ENCODE measurements around the gene C1orf226. TPM values are rescaled to one million over a fixed set of nuclear protein-coding genes. Genes with fewer than 3 reads are reported as not detected.

The C1orf226 gene
- total RNA-seq, 1 donor from 2014 or later, result 7.1 TPM

DNA sequence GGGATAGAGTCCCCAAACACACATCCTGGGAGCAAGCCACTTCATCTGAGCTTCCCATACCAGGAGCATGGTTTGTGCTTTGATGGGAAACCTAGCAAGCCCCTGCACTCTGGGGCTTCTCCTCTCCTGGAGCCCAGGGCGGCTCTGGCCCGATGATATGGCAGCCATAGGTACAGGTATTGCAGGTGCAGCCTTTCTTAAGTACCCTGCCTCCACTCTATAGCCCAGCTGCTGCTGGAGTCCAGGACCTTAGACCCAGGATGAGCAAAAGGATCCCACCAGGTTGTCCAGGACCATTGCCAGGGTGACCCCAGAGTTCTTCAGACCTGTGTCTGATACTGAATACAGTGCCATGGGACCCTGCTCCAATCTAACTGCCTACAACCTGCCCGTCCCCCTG lies 4.2 kb downstream of the C1orf226 start:
- peaks cover 6% of the 10 kb centered on the region for H3K4me1 ChIP-seq
- H3K4me3 ChIP-seq, result no peak overlapping the region
- H3K9me3 ChIP-seq, result no peaks in the 10 kb centered on the region
- DNase-seq (no peak), ATAC-seq (no peak)
- TF ChIP-seq, protein P1, sequence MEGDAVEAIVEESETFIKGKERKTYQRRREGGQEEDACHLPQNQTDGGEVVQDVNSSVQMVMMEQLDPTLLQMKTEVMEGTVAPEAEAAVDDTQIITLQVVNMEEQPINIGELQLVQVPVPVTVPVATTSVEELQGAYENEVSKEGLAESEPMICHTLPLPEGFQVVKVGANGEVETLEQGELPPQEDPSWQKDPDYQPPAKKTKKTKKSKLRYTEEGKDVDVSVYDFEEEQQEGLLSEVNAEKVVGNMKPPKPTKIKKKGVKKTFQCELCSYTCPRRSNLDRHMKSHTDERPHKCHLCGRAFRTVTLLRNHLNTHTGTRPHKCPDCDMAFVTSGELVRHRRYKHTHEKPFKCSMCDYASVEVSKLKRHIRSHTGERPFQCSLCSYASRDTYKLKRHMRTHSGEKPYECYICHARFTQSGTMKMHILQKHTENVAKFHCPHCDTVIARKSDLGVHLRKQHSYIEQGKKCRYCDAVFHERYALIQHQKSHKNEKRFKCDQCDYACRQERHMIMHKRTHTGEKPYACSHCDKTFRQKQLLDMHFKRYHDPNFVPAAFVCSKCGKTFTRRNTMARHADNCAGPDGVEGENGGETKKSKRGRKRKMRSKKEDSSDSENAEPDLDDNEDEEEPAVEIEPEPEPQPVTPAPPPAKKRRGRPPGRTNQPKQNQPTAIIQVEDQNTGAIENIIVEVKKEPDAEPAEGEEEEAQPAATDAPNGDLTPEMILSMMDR (IDR thresholded peaks at IDR 0.05), result no peak
- intact Hi-C loops (cut with DNase I), result loop anchor here (10.0 kb wide), 1 partner anchor 331 kb away; no protein-coding TSS in a partner anchor
- H3K27ac ChIP-seq, result no peak overlapping the region
- no peaks in the 10 kb centered on the region for H3K27me3 ChIP-seq
- H3K36me3 ChIP-seq, result no peaks in the 10 kb centered on the region

DNA sequence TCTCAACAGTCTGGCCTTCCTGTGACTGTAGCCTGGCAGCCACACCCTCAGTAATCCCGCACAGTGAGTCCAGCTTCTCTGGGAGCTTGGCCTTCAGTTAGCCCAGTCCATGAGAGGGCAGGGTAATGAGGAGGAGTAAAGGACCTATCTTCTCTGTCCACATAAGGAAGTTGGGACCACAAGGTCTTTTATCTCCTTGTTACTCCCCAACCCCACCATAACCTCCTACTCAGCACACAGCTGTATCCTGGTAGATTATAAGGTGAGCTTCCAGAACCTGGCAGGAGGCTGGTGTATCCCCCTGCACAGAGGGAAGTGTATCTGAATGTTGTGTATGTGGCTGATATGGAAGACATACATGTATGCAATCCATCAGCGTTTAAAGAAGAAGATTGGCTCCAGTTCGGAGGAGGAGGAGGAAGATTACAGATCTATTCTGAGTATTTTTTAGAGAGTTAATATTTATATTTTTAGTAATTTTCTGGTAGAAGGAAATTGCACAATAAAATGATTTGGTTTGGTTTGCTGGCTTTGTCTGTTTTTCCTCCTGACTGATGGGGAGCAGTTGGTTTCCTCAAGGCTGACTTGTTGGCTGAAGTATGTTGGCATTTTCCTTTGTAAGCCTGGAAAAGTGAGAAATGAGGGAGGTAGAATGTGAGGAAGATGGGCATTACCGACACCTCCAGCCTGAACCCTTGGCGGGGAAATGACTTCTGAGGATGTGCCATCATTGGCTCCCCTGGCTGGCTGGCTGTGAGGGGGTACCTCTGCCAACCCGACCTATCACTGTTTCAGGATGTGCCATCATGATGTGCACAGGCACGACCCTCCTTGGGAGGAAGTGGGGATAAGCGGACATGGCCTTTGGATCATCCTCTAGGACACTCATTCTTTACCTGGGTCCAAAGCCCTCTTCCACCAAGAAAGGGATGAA lies 5.0 kb downstream of the C1orf226 start:
- ATAC-seq, result no peak

DNA sequence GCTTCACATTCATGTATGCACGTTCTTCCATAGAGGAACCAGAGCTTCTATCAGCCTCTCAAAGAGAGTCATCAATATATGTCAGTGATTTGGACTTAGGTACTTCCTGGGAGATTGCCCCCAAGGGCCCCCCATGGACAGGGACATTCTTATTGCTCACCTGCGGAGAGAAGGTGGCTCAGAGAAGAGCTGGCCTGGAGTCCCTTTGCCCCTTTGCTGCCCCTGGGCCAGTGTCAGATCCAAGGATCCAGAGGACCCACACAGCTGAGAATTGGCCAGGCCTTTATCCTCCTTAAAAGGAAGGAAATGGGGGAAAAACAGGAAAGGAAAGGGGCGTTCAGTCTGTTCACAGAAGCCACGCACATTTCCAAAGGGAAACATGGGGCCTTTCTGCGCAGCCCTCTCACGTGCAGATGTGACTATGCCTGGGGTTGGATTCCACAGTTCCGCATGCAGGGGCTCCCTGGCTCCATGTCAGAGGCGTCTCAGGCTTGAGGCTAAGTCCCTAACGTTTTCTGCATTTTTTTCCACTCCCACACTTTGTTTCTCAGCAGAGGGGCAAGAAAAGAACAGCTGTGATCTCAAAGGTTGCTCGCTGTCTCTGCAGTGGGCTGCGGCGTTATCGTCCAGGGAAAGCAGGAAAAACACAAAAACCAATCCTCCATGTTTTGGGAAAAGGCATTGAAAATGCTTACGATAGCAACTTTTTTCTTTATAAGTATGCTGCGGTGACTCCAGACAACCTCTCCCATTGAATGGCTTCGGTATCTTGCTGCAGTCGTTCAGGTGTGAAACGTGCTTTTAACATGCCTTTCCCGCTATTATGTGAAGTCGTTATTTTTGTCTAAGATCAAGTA lies 5.9 kb downstream of the C1orf226 start:
- Histone ChIP-seq H3K4me3 (no peak overlapping the region), H3K9me3 (no peaks in the 10 kb centered on the region), H3K27ac (no peak overlapping the region), H3K36me3 (no peaks in the 10 kb centered on the region), H3K27me3 (no peaks in the 10 kb centered on the region), H3K4me1 (no peaks in the 10 kb centered on the region)
- TF ChIP-seq, protein P1 (IDR thresholded peaks at IDR 0.05), result no peak
- intact Hi-C loops (cut with DNase I), result loop anchor here (10.0 kb wide), 1 partner anchor 333 kb away; no protein-coding TSS in a partner anchor
- no peak for DNase-seq
- no peak for ATAC-seq

More for the DNA sequence above, 5.0 kb downstream of the C1orf226 start:
- H3K4me1 ChIP-seq, result no peaks in the 10 kb centered on the region
- no peak overlapping the region for H3K27ac ChIP-seq
- H3K9me3 ChIP-seq, result no peaks in the 10 kb centered on the region
- H3K27me3 ChIP-seq, result no peaks in the 10 kb centered on the region
- TF ChIP-seq, protein P1 (IDR thresholded peaks at IDR 0.05), result no peak
- intact Hi-C loops (cut with DNase I), result loop anchor here (10.0 kb wide), 1 partner anchor 332 kb away; no protein-coding TSS in a partner anchor
- DNase-seq, result no peak
- H3K36me3 ChIP-seq, result no peaks in the 10 kb centered on the region
- H3K4me3 ChIP-seq, result no peak overlapping the region

DNA sequence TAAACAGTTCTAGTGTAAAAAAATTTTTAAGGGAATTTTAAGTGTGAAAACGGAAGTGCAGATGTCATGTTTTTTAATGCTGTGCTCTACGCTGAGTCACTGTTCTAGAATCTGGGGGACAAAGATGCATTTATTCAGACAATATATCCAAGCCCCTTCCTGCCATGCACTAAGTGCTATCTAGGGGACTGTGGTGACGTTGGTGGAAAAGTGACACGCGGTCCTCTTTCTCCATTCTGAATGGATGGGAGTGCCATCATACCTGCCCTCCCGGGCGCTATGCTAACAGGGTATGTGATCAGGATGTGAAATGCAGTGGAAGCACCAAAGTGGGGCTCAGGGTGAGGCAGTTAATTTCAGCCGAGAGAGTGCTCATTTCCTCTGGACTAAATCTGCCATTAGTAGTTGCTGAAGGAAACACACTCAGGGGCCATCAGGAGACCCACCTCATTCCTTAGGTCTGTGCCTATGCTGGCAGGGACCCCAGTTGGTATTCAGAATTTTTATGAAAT lies 6.6 kb downstream of the C1orf226 start:
- intact Hi-C loops (cut with DNase I), result loop anchor here (10.0 kb wide), 1 partner anchor 333 kb away; no protein-coding TSS in a partner anchor
- ATAC-seq (no peak), DNase-seq (no peak)
- H3K4me3 ChIP-seq, result no peak overlapping the region
- H3K4me1 ChIP-seq, result no peaks in the 10 kb centered on the region
- no peak overlapping the region for H3K27ac ChIP-seq
- TF ChIP-seq, protein P1 (IDR thresholded peaks at IDR 0.05), result no peak
- no peaks in the 10 kb centered on the region for H3K9me3 ChIP-seq
- no peaks in the 10 kb centered on the region for H3K36me3 ChIP-seq
- H3K27me3 ChIP-seq, result no peaks in the 10 kb centered on the region

DNA sequence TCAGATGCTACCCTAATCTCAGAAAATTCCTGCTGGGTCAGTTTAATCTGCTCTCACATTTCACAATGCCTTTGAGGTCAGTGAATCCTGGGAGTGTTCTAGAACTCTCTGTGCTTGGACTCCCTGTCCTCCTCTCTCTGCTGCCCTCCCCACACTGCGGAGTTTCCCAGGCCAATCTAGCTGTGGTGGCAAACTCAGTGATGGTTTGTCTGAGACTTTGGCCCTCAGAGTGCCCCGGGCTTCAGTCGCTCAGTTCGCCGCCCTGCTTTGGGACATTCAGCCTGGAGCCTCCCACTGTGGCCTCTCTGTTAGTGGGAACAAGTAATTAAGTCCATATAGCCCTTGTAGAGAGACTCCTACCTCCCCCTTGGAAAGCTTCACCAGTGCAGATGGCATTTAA lies 7.1 kb downstream of the C1orf226 start:
- no peak for DNase-seq
- ATAC-seq, result peak; percentile 28
- no peak overlapping the region for H3K4me3 ChIP-seq
- no peak overlapping the region for H3K27ac ChIP-seq
- no peaks in the 10 kb centered on the region for H3K36me3 ChIP-seq
- H3K4me1 ChIP-seq, result no peaks in the 10 kb centered on the region
- intact Hi-C loops (cut with DNase I), result loop anchor here (10.0 kb wide), 1 partner anchor 334 kb away; no protein-coding TSS in a partner anchor
- TF ChIP-seq, protein P1 (IDR thresholded peaks at IDR 0.05), result no peak
- H3K27me3 ChIP-seq, result no peaks in the 10 kb centered on the region
- H3K9me3 ChIP-seq, result no peaks in the 10 kb centered on the region

Measured in upper lobe of right lung (tissue), 1 donor.